Measurements from ENCODE around the gene ANKRD13C.

Gene ANKRD13C

DNA sequence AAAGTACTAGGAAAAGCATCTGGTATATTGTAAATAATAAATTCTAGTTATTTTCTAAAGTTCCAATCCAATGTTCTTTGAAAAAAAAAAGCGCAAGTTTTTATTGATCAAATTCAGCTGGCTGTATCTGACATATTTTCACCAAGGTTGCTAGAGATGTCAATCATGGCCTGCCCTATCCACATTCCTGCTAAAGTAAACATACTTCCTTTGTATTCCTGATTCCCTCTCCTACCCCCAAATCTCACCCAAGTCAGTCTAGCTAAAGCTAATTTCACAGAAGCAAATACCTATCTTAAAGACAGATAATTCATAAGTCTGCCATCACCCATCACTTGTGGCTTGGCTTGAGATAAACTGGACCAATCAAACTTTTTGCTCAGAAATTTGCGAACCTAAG, 21.3 kb downstream of the ANKRD13C start:
- TF ChIP-seq TAF1 (IDR thresholded peaks at IDR 0.05; ENCODE audit: low read depth, low read length) (no peak), POU2F2 (IDR thresholded peaks at IDR 0.05; ENCODE audit: low read depth, low read length) (no peak), POLR2A (IDR thresholded peaks at IDR 0.05; ENCODE audit: low read depth, low read length) (no peak), POLR2AphosphoS5 (IDR thresholded peaks at IDR 0.05; ENCODE audit: low read depth, low read length) (no peak), PAX5 (IDR thresholded peaks at IDR 0.05; ENCODE audit: insufficient read depth, low read length, severe bottlenecking) (no peak), SPI1 (IDR thresholded peaks at IDR 0.05; ENCODE audit: low read depth, low read length) (no peak)
- FAIRE-seq (no peak), DNase-seq (ENCODE audit: insufficient read length, low spot score) (no peak)

DNA sequence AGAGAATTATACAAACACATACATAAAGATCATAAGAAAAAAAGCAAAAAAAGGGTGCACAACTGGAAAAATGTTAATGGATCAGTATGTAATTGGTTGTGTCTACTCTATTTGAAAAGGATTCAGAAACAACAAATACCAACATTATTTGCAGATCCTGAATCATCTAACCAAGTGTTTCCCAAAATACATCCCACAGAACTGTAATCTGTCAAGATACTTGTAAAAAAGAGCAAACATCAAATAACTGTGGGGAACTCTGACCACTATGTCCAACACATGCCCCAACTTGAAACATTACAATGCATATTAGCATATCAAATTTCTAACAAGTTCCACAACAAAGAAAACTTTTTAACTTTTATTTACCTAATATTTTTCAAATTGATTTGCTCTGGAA, 22.6 kb downstream of the ANKRD13C start:
- FAIRE-seq, result no peak

DNA sequence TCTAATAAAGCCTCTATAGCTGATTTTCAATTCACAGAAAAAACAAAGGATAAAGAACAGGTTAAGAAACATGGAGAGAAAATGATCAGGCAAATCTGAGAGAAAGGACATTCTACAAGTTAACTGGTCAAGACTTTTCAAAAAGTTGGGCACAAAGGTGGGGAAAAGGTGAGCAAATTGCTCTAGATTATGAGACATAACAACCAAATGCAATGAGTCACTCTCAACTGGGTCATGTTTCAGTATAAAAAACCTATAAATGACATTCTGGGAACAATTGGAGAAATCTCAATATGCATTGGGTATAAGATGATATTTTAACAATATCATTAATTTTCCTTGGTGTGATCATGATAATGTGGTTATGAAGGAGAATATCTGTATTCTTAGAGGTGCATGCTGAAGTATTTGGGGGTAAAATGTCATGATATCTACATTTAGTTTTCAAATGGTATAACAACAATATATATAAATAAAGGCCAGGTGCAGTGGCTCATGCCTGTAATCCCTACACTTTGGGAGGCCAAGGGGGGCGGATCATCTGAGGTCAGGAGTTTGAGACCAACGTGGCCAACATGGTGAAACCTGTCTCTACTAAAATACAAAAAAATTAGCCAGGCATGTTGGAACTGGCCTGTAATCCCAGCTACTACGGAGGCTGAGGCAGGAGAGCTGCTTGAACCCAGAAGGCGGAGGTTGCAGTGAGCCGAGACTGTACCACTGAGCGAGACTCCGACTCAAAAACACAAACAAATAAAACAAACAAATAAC, 27.0 kb downstream of the ANKRD13C start:
- TF ChIP-seq TAF1 (IDR thresholded peaks at IDR 0.05; ENCODE audit: low read depth, low read length) (no peak), SPI1 (IDR thresholded peaks at IDR 0.05; ENCODE audit: low read depth, low read length) (no peak), POLR2A (IDR thresholded peaks at IDR 0.05; ENCODE audit: low read depth, low read length) (no peak), PAX5 (IDR thresholded peaks at IDR 0.05; ENCODE audit: insufficient read depth, low read length, severe bottlenecking) (no peak)
- DNase-seq (ENCODE audit: insufficient read length, low spot score), result no peak
- no peak for FAIRE-seq

More for the DNA sequence above, 22.6 kb downstream of the ANKRD13C start:
- DNase-seq (ENCODE audit: insufficient read length, low spot score), result no peak
- TF ChIP-seq PAX5 (IDR thresholded peaks at IDR 0.05; ENCODE audit: insufficient read depth, low read length, severe bottlenecking) (no peak), POU2F2 (IDR thresholded peaks at IDR 0.05; ENCODE audit: low read depth, low read length) (no peak), SPI1 (IDR thresholded peaks at IDR 0.05; ENCODE audit: low read depth, low read length) (no peak), POLR2AphosphoS5 (IDR thresholded peaks at IDR 0.05; ENCODE audit: low read depth, low read length) (no peak), POLR2A (IDR thresholded peaks at IDR 0.05; ENCODE audit: low read depth, low read length) (no peak), TAF1 (IDR thresholded peaks at IDR 0.05; ENCODE audit: low read depth, low read length) (no peak)

DNA sequence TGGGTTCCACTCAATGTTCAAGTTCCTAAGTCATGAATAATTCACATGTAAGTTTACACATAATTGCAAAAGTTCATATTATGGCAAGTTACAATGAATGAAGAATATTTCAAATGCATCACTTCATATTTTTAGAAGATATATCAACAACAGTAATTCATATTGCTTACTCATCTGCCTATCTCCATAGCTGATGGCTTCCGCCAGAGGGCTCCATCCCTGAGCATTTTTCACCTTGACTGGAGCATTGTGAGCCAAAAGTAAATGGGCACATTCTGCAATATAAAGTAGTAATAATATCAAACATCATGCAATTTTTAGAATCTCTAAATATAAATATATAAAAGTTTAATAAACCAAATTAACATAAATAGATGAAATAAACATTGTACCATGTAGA, 29.8 kb downstream of the ANKRD13C start:
- no peak for TF ChIP-seq POLR2AphosphoS5 (IDR thresholded peaks at IDR 0.05; ENCODE audit: low read depth, low read length)
- no peak for TF ChIP-seq SPI1 (IDR thresholded peaks at IDR 0.05; ENCODE audit: low read depth, low read length)
- no peak for TF ChIP-seq TAF1 (IDR thresholded peaks at IDR 0.05; ENCODE audit: low read depth, low read length)
- TF ChIP-seq PAX5 (IDR thresholded peaks at IDR 0.05; ENCODE audit: insufficient read depth, low read length, severe bottlenecking), result no peak
- no peak for TF ChIP-seq POU2F2 (IDR thresholded peaks at IDR 0.05; ENCODE audit: low read depth, low read length)
- no peak for TF ChIP-seq POLR2A (IDR thresholded peaks at IDR 0.05; ENCODE audit: low read depth, low read length)
- DNase-seq (ENCODE audit: insufficient read length, low spot score) (no peak), FAIRE-seq (no peak)

DNA sequence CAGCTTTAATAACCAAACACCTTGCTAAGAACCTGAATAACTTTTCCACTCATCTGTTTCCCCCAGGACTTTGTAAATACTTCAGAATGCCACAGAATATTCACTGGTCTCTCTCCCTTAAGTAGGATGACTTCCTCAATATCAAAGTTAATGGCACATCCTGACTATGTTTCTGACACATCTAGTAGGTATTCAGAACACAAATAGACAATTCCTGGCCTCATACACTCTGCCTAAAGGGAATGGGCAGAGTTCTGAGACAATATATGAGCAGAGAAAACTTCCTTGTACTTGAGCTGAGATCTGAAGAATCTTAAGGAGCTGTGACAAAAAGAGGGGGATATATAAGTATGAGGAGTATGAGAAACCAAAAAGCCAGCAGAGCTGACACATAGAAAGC, 34.8 kb downstream of the ANKRD13C start:
- no peak for DNase-seq (ENCODE audit: insufficient read length, low spot score)
- FAIRE-seq, result no peak
- TF ChIP-seq TAF1 (IDR thresholded peaks at IDR 0.05; ENCODE audit: low read depth, low read length), result no peak

DNA sequence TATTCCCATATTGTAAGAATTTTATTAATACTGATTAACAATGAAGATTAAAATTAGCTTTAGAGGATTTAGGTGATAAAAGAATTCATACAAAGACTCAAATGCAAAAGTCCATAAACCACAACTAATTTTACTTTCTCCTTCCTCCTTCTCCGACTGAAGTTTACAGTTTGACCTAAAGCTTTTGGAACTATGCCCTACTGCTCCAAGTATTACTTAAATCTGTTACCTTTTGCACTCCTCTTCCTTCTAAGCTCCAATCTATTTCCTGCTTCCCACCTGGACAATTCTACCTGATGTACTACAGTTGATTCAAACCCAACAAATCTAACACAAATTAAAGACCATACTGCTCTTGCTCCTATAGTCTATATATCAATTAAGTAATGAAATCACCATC, 36.3 kb downstream of the ANKRD13C start:
- FAIRE-seq (no peak), DNase-seq (ENCODE audit: insufficient read length, low spot score) (no peak)
- no peak for TF ChIP-seq POLR2AphosphoS5 (IDR thresholded peaks at IDR 0.05; ENCODE audit: low read depth, low read length)
- TF ChIP-seq TAF1 (IDR thresholded peaks at IDR 0.05; ENCODE audit: low read depth, low read length), result no peak
- TF ChIP-seq POU2F2 (IDR thresholded peaks at IDR 0.05; ENCODE audit: low read depth, low read length), result no peak
- TF ChIP-seq SPI1 (IDR thresholded peaks at IDR 0.05; ENCODE audit: low read depth, low read length), result no peak
- TF ChIP-seq PAX5 (IDR thresholded peaks at IDR 0.05; ENCODE audit: insufficient read depth, low read length, severe bottlenecking), result no peak
- no peak for TF ChIP-seq POLR2A (IDR thresholded peaks at IDR 0.05; ENCODE audit: low read depth, low read length)

DNA sequence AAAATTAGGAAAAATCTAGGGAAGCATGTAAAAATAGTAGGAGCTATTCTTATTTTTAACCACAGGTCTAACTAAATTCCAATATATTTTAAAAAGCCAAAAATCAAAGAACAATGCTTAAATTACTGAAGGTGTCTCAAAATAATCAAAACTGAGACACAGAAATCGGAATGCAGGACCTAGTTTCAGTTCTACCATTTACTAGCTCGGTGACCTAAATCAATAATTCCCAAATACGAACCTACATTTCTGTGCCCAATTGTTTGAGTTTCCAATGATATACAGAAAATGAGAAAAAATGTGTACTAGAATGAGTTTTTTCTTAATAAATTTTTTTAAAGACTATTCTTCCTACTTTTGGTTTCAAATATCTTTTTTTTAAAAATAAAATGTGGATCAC, 37.4 kb downstream of the ANKRD13C start:
- no peak for FAIRE-seq
- no peak for DNase-seq (ENCODE audit: insufficient read length, low spot score)
- no peak for TF ChIP-seq POU2F2 (IDR thresholded peaks at IDR 0.05; ENCODE audit: low read depth, low read length)

DNA sequence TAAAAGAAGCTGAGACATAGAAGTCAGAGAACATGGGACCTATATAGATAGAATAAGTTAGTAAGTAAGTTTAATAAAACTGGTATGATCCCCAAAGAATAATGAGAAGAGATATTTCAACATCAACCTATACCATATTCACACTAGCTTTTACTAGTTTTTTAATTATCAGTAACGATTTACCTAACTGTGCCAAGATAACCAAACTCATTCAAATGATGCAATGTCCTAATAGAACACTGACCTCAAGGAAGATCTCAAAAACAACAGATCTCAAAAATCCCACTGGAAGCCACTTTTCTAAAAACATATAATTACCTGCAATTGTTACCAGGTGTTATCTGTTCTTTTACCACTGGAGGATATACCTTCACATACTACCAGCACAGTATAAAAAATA, 38.7 kb downstream of the ANKRD13C start:
- TF ChIP-seq POLR2AphosphoS5 (IDR thresholded peaks at IDR 0.05; ENCODE audit: low read depth, low read length) (no peak), POLR2A (IDR thresholded peaks at IDR 0.05; ENCODE audit: low read depth, low read length) (no peak), POU2F2 (IDR thresholded peaks at IDR 0.05; ENCODE audit: low read depth, low read length) (no peak), PAX5 (IDR thresholded peaks at IDR 0.05; ENCODE audit: insufficient read depth, low read length, severe bottlenecking) (no peak), TAF1 (IDR thresholded peaks at IDR 0.05; ENCODE audit: low read depth, low read length) (no peak)
- FAIRE-seq (no peak), DNase-seq (ENCODE audit: insufficient read length, low spot score) (no peak)

DNA sequence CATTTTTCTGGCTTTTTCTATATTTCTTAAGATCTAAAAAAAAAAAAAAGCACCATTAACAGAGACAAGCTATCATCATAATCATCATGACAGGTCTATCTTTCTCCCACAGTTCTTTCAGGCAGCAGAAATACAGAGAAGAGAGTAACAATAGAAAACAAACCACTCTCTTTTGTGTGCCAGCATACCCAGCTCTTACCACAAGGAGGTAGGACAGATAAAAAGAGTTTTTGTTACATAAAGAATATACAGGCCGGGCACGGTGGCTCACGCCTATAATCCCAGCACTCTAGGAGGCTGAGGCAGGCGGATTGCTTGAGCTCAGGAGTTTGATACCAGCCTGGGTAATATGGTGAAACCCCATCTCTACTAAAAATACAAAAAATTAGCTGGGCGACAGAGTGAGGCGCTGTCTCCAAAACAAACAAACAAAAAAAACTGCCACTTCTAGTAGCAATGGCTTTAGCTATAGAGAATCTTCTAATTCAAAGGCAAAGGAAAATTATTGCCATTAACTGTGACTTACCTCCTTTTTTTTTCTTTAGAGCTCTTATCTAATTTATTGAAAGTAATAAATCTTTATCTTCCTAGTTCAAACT, 39.7 kb downstream of the ANKRD13C start:
- DNase-seq (ENCODE audit: insufficient read length, low spot score) (no peak), FAIRE-seq (no peak)
- TF ChIP-seq TAF1 (IDR thresholded peaks at IDR 0.05; ENCODE audit: low read depth, low read length), result no peak
- no peak for TF ChIP-seq POLR2A (IDR thresholded peaks at IDR 0.05; ENCODE audit: low read depth, low read length)
- no peak for TF ChIP-seq PAX5 (IDR thresholded peaks at IDR 0.05; ENCODE audit: insufficient read depth, low read length, severe bottlenecking)
- TF ChIP-seq POU2F2 (IDR thresholded peaks at IDR 0.05; ENCODE audit: low read depth, low read length), result no peak
- no peak for TF ChIP-seq SPI1 (IDR thresholded peaks at IDR 0.05; ENCODE audit: low read depth, low read length)
- TF ChIP-seq POLR2AphosphoS5 (IDR thresholded peaks at IDR 0.05; ENCODE audit: low read depth, low read length), result no peak

DNA sequence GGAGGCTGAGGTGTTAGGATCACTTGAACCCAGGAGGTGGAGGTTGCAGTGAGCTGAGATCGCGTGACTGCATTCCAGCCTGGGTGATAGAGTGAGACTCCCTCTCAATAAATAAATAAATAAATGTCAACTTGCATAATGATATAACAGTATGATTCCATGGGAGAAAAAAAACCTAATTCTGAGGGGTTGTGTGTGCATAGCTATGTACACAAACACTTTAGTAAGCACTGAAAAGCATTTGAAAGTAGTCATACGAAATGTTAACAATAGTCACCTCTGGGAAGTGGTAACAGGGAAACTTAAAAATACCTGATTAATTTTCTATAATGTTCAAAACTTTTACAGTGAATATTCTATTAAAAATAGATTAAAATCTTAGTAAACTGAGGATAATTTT, 43.2 kb downstream of the ANKRD13C start:
- DNase-seq (ENCODE audit: insufficient read length, low spot score), result no peak
- TF ChIP-seq POLR2A (IDR thresholded peaks at IDR 0.05; ENCODE audit: low read depth, low read length) (no peak), PAX5 (IDR thresholded peaks at IDR 0.05; ENCODE audit: insufficient read depth, low read length, severe bottlenecking) (no peak), POU2F2 (IDR thresholded peaks at IDR 0.05; ENCODE audit: low read depth, low read length) (no peak), POLR2AphosphoS5 (IDR thresholded peaks at IDR 0.05; ENCODE audit: low read depth, low read length) (no peak), SPI1 (IDR thresholded peaks at IDR 0.05; ENCODE audit: low read depth, low read length) (no peak), TAF1 (IDR thresholded peaks at IDR 0.05; ENCODE audit: low read depth, low read length) (no peak)
- FAIRE-seq, result no peak
